ENCODE data around the gene MOB3A. TPM values are rescaled to one million over a fixed set of nuclear protein-coding genes. Genes with fewer than 3 reads are reported as not detected.
A peak's percentile ranks its signal among the peaks of the same experiment; 100 is the strongest.

MOB3A gene
- total and polyA plus RNA-seq, 2 of the 13 experiments (the other 11 are each of a cell fraction or from before 2014, with no cell fraction given): 3.5 to 17.8 TPM

- ATAC-seq: no peak
- peaks cover 9% of the 10 kb centered on the region; the same call in 1 of the 2 replicates for H3K9me3 ChIP-seq (ENCODE audit: low read length)
- H3K36me3 ChIP-seq (replicated peaks in 1 of 2; ENCODE audit: control insufficient read depth in 1 of 2, insufficient read depth in 2 of 2, low read length in 2 of 2): peaks cover 21 to 35% of the 10 kb centered on the region in 2 experiments
- in situ Hi-C loops (cut with HindIII; ENCODE audit: extremely low pct_ligation_motif_present, low pct_unique_long_range_greater_than_20kb): no loop called here
- intact Hi-C loops (cut with micrococcal nuclease; ENCODE audit: unreplicated experiment): no loop called here
- FAIRE-seq: no peak
- H3K9ac ChIP-seq (ENCODE audit: insufficient read depth, low read depth, low read length): no peak overlapping the region
- H4K20me1 ChIP-seq (ENCODE audit: insufficient read depth, low read length): peaks cover 11% of the 10 kb centered on the region; the same call in 1 of the 2 replicates
- H3K27ac ChIP-seq (ENCODE audit: extremely low read length, insufficient read depth, low read length): no peak overlapping the region
- no peak overlapping the region for H2AFZ ChIP-seq (ENCODE audit: low read length)
- ChIA-PET POLR2A (no interaction called here), CTCF (ENCODE audit: low intra/inter-chr PET ratio, low total read pairs) (no interaction called here)
- BruUV-seq (replicated peaks): TSS peak; percentile 71
- H3K4me1 ChIP-seq (ENCODE audit: insufficient read depth, low read length): peaks cover 28% of the 10 kb centered on the region
- WGBS (ENCODE audit: low lambda C conversion rate): 98% methylated on average over 33 of the region's 45 CpGs
- no peak overlapping the region for H3K4me3 ChIP-seq (replicated peaks in 1 of 3; ENCODE audit: insufficient read depth in 1 of 3, low read depth in 2 of 3, low read length in 3 of 3)
- H3K79me2 ChIP-seq (ENCODE audit: insufficient read depth, low read length): peaks cover 8% of the 10 kb centered on the region
- H3K27me3 ChIP-seq (ENCODE audit: control insufficient read depth in 1 of 2, insufficient read depth in 2 of 2, low read length in 2 of 2): no peaks in the 10 kb centered on the region
- TF ChIP-seq KDM5B (CRISPR knock-in tag; IDR thresholded peaks at IDR 0.05; ENCODE audit: borderline replicate concordance) (no peak), POLR2G (IDR thresholded peaks at IDR 0.05; ENCODE audit: low read depth, low read length) (no peak), XBP1 (CRISPR knock-in tag; IDR thresholded peaks at IDR 0.05) (no peak), AGO2 (optimal IDR thresholded peaks at IDR 0.05; ENCODE audit: low read depth, low read length) (peak; percentile 47), ATF3 (CRISPR knock-in tag; IDR thresholded peaks at IDR 0.05) (no peak)
- DNase-seq (ENCODE audit: low spot score): no peak
- no peak overlapping the region for H3K4me2 ChIP-seq (ENCODE audit: low read depth, low read length)
These were observed 5.5 kb upstream of the MOB3A start for GRCh38 chr19:2101417-2102335.

GRCh38 chr19:2100719-2101061 is 4.6 kb upstream of the MOB3A start:
- WGBS (ENCODE audit: low lambda C conversion rate): 100% methylated on average over 6 of the region's 11 CpGs
- no peak for ATAC-seq

More at GRCh38 chr19:2100719-2101061, 4.6 kb upstream of the MOB3A start:
- ChIA-PET CTCF (ENCODE audit: low intra/inter-chr PET ratio, low total read pairs) (no interaction called here), POLR2A (no interaction called here)
- DNase-seq (ENCODE audit: low spot score): no peak
- intact Hi-C loops (cut with micrococcal nuclease; ENCODE audit: unreplicated experiment): no loop called here
- H2AFZ ChIP-seq (ENCODE audit: low read length): no peak overlapping the region
- peaks cover 8% of the 10 kb centered on the region for H3K79me2 ChIP-seq (ENCODE audit: insufficient read depth, low read length)
- BruUV-seq (replicated peaks): no TSS peak
- no peak overlapping the region for H3K4me3 ChIP-seq (replicated peaks in 1 of 3; ENCODE audit: insufficient read depth in 1 of 3, low read depth in 2 of 3, low read length in 3 of 3)
- FAIRE-seq: no peak
- H3K9ac ChIP-seq (ENCODE audit: insufficient read depth, low read depth, low read length): no peak overlapping the region
- TF ChIP-seq ZNF282 (IDR thresholded peaks at IDR 0.05; ENCODE audit: partially characterized antibody) (no peak), KDM4B (CRISPR knock-in tag; IDR thresholded peaks at IDR 0.05) (no peak)
- TF ChIP-seq, protein P1, sequence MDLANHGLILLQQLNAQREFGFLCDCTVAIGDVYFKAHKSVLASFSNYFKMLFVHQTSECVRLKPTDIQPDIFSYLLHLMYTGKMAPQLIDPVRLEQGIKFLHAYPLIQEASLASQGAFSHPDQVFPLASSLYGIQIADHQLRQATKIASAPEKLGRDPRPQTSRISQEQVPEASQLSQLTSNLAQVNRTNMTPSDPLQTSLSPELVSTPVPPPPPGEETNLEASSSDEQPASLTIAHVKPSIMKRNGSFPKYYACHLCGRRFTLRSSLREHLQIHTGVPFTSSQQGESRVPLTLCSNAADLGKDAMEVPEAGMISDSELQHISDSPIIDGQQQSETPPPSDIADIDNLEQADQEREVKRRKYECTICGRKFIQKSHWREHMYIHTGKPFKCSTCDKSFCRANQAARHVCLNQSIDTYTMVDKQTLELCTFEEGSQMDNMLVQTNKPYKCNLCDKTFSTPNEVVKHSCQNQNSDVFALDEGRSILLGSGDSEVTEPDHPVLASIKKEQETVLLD (CRISPR knock-in tag; IDR thresholded peaks at IDR 0.05; ENCODE audit: low read depth): no peak
- in situ Hi-C loops (cut with HindIII; ENCODE audit: extremely low pct_ligation_motif_present, low pct_unique_long_range_greater_than_20kb): no loop called here
- H3K27me3 ChIP-seq (ENCODE audit: control insufficient read depth in 1 of 2, insufficient read depth in 2 of 2, low read length in 2 of 2): no peaks in the 10 kb centered on the region
- peaks cover 28% of the 10 kb centered on the region for H3K4me1 ChIP-seq (ENCODE audit: insufficient read depth, low read length)
- peaks cover 11% of the 10 kb centered on the region; the same call in 1 of the 2 replicates for H4K20me1 ChIP-seq (ENCODE audit: insufficient read depth, low read length)
- no peak overlapping the region for H3K27ac ChIP-seq (ENCODE audit: extremely low read length, insufficient read depth, low read length)
- H3K4me2 ChIP-seq (ENCODE audit: low read depth, low read length): no peak overlapping the region
- H3K9me3 ChIP-seq (ENCODE audit: low read length): peaks cover 4% of the 10 kb centered on the region; the same call in 1 of the 2 replicates
- peaks cover 20 to 27% of the 10 kb centered on the region in 2 experiments for H3K36me3 ChIP-seq (replicated peaks in 1 of 2; ENCODE audit: control insufficient read depth in 1 of 2, insufficient read depth in 2 of 2, low read length in 2 of 2)

Measured in HepG2 (cell line).